Neural progenitor cell (in vitro differentiated cells): ENCODE data around the gene CLEC20A. TPM values are rescaled to one million over a fixed set of nuclear protein-coding genes. Genes with fewer than 3 reads are reported as not detected.

Experiments used
- DNase-seq: peaks from one replicate; pipeline ENCODE4 v3.0.0-alpha.2; 2016; ENCODE audit warnings: low spot score
- H2AFZ ChIP-seq: fragments of 200-600 bp; sonication (generic); replicated peaks from 2 replicates; pipeline ENCODE4 v1.6.1; 2016; ENCODE audit warnings: antibody characterized with exemption
- H3F3A ChIP-seq: fragments of 200-600 bp; sonication (generic); 2 replicates; pipeline ENCODE4 v1.6.1; 2016; ENCODE audit warnings: antibody characterized with exemption, low read depth
- H3K27ac ChIP-seq: fragments of 200-600 bp; sonication (generic); 2 replicates; pipeline ENCODE4 v1.5.1; 2016; ENCODE audit warnings: mild to moderate bottlenecking
- H3K27me3 ChIP-seq: fragments of 200-600 bp; sonication (generic); 2 replicates; pipeline ENCODE4 v1.6.1; 2016; ENCODE audit warnings: mild to moderate bottlenecking, moderate library complexity
- H3K36me3 ChIP-seq: fragments of 200-600 bp; sonication (generic); 2 replicates; pipeline ENCODE4 v1.5.1; 2016
- H3K4me1 ChIP-seq: fragments of 200-600 bp; sonication (generic); 2 replicates; pipeline ENCODE4 v1.6.1; 2016; ENCODE audit warnings: mixed run types
- H3K4me2 ChIP-seq: fragments of 200-600 bp; sonication (generic); 2 replicates; pipeline ENCODE4 v1.6.1; 2016
- H3K4me3 ChIP-seq: fragments of 200-600 bp; sonication (generic); 2 replicates; pipeline ENCODE4 v1.5.1; 2016
- H3K79me2 ChIP-seq: fragments of 200-600 bp; sonication (generic); 2 replicates; pipeline ENCODE4 v1.6.1; 2016; ENCODE audit warnings: low read depth
- H3K9ac ChIP-seq: fragments of 200-600 bp; sonication (generic); 2 replicates; pipeline ENCODE4 v1.6.1; 2016
- H3K9me3 ChIP-seq: fragments of 200-600 bp; sonication (generic); 2 replicates; pipeline ENCODE4 v1.5.1; 2016; ENCODE audit warnings: low read depth
- H4K20me1 ChIP-seq: fragments of 200-600 bp; sonication (generic); 2 replicates; pipeline ENCODE4 v1.6.1; 2016; ENCODE audit warnings: low read depth
- H3K27ac Mint-ChIP-seq: 3 replicates; pipeline ENCODE4 v1.8.0; 2021; ENCODE audit warnings: mixed read lengths
- H3K27me3 Mint-ChIP-seq: 2 replicates; pipeline ENCODE4 v1.8.0; 2022; ENCODE audit warnings: low read depth, mild to moderate bottlenecking, inconsistent platforms, moderate library complexity, mixed read lengths; ENCODE audit not compliant: insufficient read depth
- H3K36me3 Mint-ChIP-seq: 3 replicates; pipeline ENCODE4 v1.8.0; 2021; ENCODE audit warnings: mixed read lengths
- H3K4me1 Mint-ChIP-seq: 3 replicates; pipeline ENCODE4 v1.8.0; 2021; ENCODE audit warnings: mixed read lengths
- H3K4me3 Mint-ChIP-seq: 3 replicates; pipeline ENCODE4 v1.8.0; 2021; ENCODE audit warnings: mild to moderate bottlenecking, moderate library complexity, mixed read lengths
- H3K9me3 Mint-ChIP-seq: 3 replicates; pipeline ENCODE4 v1.8.0; 2020; ENCODE audit warnings: mixed read lengths
- CTCF ChIP-seq: fragments of 200-600 bp; sonication (generic); IDR thresholded peaks from 2 replicates; pipeline ENCODE4 v1.5.1; 2017; ENCODE audit warnings: antibody characterized with exemption, mild to moderate bottlenecking
- EZH2 ChIP-seq: fragments of 200-600 bp; sonication (generic); IDR thresholded peaks from 2 replicates; pipeline ENCODE4 v1.6.1; 2017; ENCODE audit warnings: antibody characterized with exemption, mild to moderate bottlenecking, moderate library complexity
- EZH2phosphoT487 ChIP-seq: fragments of 200-600 bp; sonication (generic); IDR thresholded peaks from 2 replicates; pipeline ENCODE4 v1.6.1; 2017; ENCODE audit warnings: antibody characterized with exemption
- total RNA-seq: library from RNA; depleted of rRNA; stranded (reverse); fragments of >200 nt; gene quantifications from 2 replicates; pipeline ENCODE4 v1.2.3, GENCODE V29; 2015; ENCODE audit warnings: low replicate concordance

Gene CLEC20A
- total RNA-seq, 1 donor from 2014 or later, result not detected

DNA sequence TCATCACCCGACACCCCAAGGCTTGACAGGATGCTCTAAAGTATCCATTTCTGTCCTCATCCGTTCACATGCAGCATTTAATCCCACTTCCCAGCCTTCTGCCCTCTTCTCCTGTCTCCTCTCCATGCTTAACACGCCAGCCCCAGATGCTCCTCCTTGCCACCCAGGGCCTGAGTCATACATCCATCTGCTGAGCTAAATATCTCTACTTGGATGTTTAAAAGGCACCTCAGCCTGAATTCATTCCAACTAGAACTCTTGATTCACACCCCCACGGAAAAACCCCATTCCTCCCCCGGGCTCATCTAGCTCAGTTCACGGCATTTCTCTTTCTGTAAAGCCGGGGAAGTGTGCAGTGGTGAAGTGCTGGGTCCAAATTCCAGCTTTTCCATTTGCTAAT is 43.9 kb upstream of the CLEC20A start:
- TF ChIP-seq EZH2phosphoT487, result no peak
- no peak for TF ChIP-seq EZH2
- no peak for TF ChIP-seq CTCF
- H3K27me3 Mint-ChIP-seq, result peaks cover 10% of the 10 kb centered on the region
- DNase-seq, result no peak
- H3K27ac Mint-ChIP-seq, result no peak overlapping the region
- peaks cover 17% of the 10 kb centered on the region for H3F3A ChIP-seq
- H3K9me3 Mint-ChIP-seq, result no peaks in the 10 kb centered on the region
- no peak overlapping the region for H3K4me3 ChIP-seq
- H2AFZ ChIP-seq, result no peak overlapping the region
- peaks cover 5% of the 10 kb centered on the region for H3K4me1 ChIP-seq
- H3K9me3 ChIP-seq, result no peaks in the 10 kb centered on the region
- H3K4me1 Mint-ChIP-seq, result peaks cover 30% of the 10 kb centered on the region
- peaks cover 5% of the 10 kb centered on the region for H3K36me3 Mint-ChIP-seq
- no peak overlapping the region for H3K9ac ChIP-seq
- no peak overlapping the region for H3K4me2 ChIP-seq
- no peaks in the 10 kb centered on the region for H4K20me1 ChIP-seq
- no peaks in the 10 kb centered on the region for H3K27me3 ChIP-seq
- H3K36me3 ChIP-seq, result no peaks in the 10 kb centered on the region
- no peaks in the 10 kb centered on the region for H3K79me2 ChIP-seq
- no peak overlapping the region for H3K27ac ChIP-seq
- no peak overlapping the region for H3K4me3 Mint-ChIP-seq

- Histone ChIP-seq H3K36me3 (no peaks in the 10 kb centered on the region), H3K27me3 (no peaks in the 10 kb centered on the region), H3K27ac (no peak overlapping the region), H3K4me3 (no peak overlapping the region), H3K9ac (no peak overlapping the region), H3K9me3 (no peaks in the 10 kb centered on the region), H3K4me2 (no peak overlapping the region), H3K4me1 (peaks cover 5% of the 10 kb centered on the region), H4K20me1 (no peaks in the 10 kb centered on the region), H3F3A (peaks cover 17% of the 10 kb centered on the region), H3K79me2 (no peaks in the 10 kb centered on the region), H2AFZ (no peak overlapping the region)
- no peak for DNase-seq
- TF ChIP-seq CTCF, result no peak
- TF ChIP-seq EZH2, result no peak
- no peak for TF ChIP-seq EZH2phosphoT487
- no peak overlapping the region for H3K27ac Mint-ChIP-seq
- H3K4me1 Mint-ChIP-seq, result peaks cover 27% of the 10 kb centered on the region
- no peak overlapping the region for H3K4me3 Mint-ChIP-seq
- peaks cover 10% of the 10 kb centered on the region for H3K27me3 Mint-ChIP-seq
- peaks cover 2% of the 10 kb centered on the region for H3K36me3 Mint-ChIP-seq
- no peaks in the 10 kb centered on the region for H3K9me3 Mint-ChIP-seq
Observed at GRCh38 chr1:178540204-178540603, 43.4 kb upstream of the CLEC20A start.

- peak overlapping the region; percentile 82 for H3K27ac Mint-ChIP-seq
- Histone ChIP-seq H3F3A (peaks cover 17% of the 10 kb centered on the region), H2AFZ (no peak overlapping the region), H4K20me1 (no peaks in the 10 kb centered on the region), H3K9me3 (no peaks in the 10 kb centered on the region), H3K27me3 (no peaks in the 10 kb centered on the region), H3K4me3 (no peak overlapping the region), H3K27ac (no peak overlapping the region), H3K9ac (no peak overlapping the region), H3K79me2 (no peaks in the 10 kb centered on the region), H3K4me1 (peaks cover 5% of the 10 kb centered on the region), H3K36me3 (no peaks in the 10 kb centered on the region), H3K4me2 (no peak overlapping the region)
- H3K4me1 Mint-ChIP-seq, result peaks cover 27% of the 10 kb centered on the region
- H3K27me3 Mint-ChIP-seq, result peaks cover 4% of the 10 kb centered on the region
- H3K9me3 Mint-ChIP-seq, result no peaks in the 10 kb centered on the region
- DNase-seq, result no peak
- TF ChIP-seq EZH2 (no peak), EZH2phosphoT487 (no peak), CTCF (no peak)
- H3K36me3 Mint-ChIP-seq, result no peaks in the 10 kb centered on the region
- H3K4me3 Mint-ChIP-seq, result peak overlapping the region; percentile 24
Observed at GRCh38 chr1:178539291-178539690, 42.5 kb upstream of the CLEC20A start.
